Liver (tissue), 9 donors: Measurements from ENCODE around the gene MSI1. TPM values are rescaled to one million over a fixed set of nuclear protein-coding genes. Genes with fewer than 3 reads are reported as not detected.

Experiments
- DNase-seq: peaks from one replicate; pipeline ENCODE4 v3.0.0-alpha.2; 2017; ENCODE audit warnings: low spot score
- H3K27ac ChIP-seq, 2 donors: one replicate each; pipeline ENCODE4 v1.7.0; 2013; ENCODE audit warnings: inconsistent platforms in 2 of 2, low read length in 2 of 2, control low read depth in 1 of 2, low read depth in 1 of 2, mild to moderate bottlenecking in 1 of 2
- H3K27me3 ChIP-seq, 4 donors: one replicate each; pipeline versions ENCODE4 v1.6.1 to v1.7.0; 2013; ENCODE audit warnings: low read length in 3 of 4, inconsistent platforms in 1 of 4, mild to moderate bottlenecking in 1 of 4, moderate library complexity in 1 of 4; ENCODE audit not compliant: control insufficient read depth in 4 of 4, insufficient read depth in 4 of 4
- H3K36me3 ChIP-seq, 4 donors: one replicate each; pipeline versions ENCODE4 v1.6.1 to v1.7.0; 2013; ENCODE audit warnings: low read length in 3 of 4, mild to moderate bottlenecking in 3 of 4, low read depth in 1 of 4, moderate library complexity in 1 of 4; ENCODE audit not compliant: control insufficient read depth in 4 of 4, insufficient read depth in 3 of 4
- H3K4me1 ChIP-seq, 4 donors: one replicate each; pipeline versions ENCODE4 v1.6.1 to v1.7.0; 2013; ENCODE audit warnings: low read length in 3 of 4, mild to moderate bottlenecking in 3 of 4, moderate library complexity in 1 of 4; ENCODE audit not compliant: control insufficient read depth in 4 of 4, insufficient read depth in 4 of 4
- H3K4me3 ChIP-seq, 3 donors: one replicate each; pipeline versions ENCODE4 v1.6.1 to v1.7.0; 2013; ENCODE audit warnings: low read length in 3 of 3, control low read depth in 1 of 3, low read depth in 1 of 3, mild to moderate bottlenecking in 1 of 3
- H3K9ac ChIP-seq, 2 donors: one replicate each; pipeline ENCODE4 v1.7.0; 2013; ENCODE audit warnings: low read length in 2 of 2, mild to moderate bottlenecking in 2 of 2, moderate library complexity in 2 of 2, control low read depth in 1 of 2, low read depth in 1 of 2
- H3K9me3 ChIP-seq, 4 donors: one replicate each; pipeline versions ENCODE4 v1.6.1 to v1.7.0; 2013; ENCODE audit warnings: low read length in 3 of 4; ENCODE audit not compliant: control insufficient read depth in 4 of 4
- EGR1 ChIP-seq, 2 donors: IDR thresholded peaks; 2 replicates each; pipeline ENCODE4 v1.6.1; 2016 to 2018; ENCODE audit warnings: antibody characterized with exemption in 2 of 2, low read depth in 2 of 2
- FOXA2 ChIP-seq: IDR thresholded peaks from 2 replicates; pipeline ENCODE4 v1.6.1; 2016; ENCODE audit warnings: antibody characterized with exemption
- GABPA ChIP-seq, 2 donors: IDR thresholded peaks in 1 of 2; conservative IDR thresholded peaks in 1 of 2; 2 replicates each; pipeline ENCODE4 v1.6.1; 2016; ENCODE audit warnings: antibody characterized with exemption in 2 of 2, mild to moderate bottlenecking in 1 of 2, moderate library complexity in 1 of 2
- HNF4G ChIP-seq: IDR thresholded peaks from 2 replicates; pipeline ENCODE4 v1.6.1; 2016; ENCODE audit warnings: antibody characterized with exemption
- JUND ChIP-seq, 2 donors: IDR thresholded peaks; 2 replicates each; pipeline ENCODE4 v1.6.1; 2016; ENCODE audit warnings: antibody characterized with exemption in 2 of 2
- NR2F2 ChIP-seq: IDR thresholded peaks from 2 replicates; pipeline ENCODE4 v1.6.1; 2016; ENCODE audit warnings: antibody characterized with exemption
- REST ChIP-seq: IDR thresholded peaks from 2 replicates; pipeline ENCODE4 v1.6.1; 2016; ENCODE audit warnings: antibody characterized with exemption, mild to moderate bottlenecking
- RXRA ChIP-seq, 2 donors: IDR thresholded peaks; 2 replicates each; pipeline ENCODE4 v1.6.1; 2017 to 2018; ENCODE audit warnings: antibody characterized with exemption in 2 of 2, mild to moderate bottlenecking in 1 of 2
- SP1 ChIP-seq: IDR thresholded peaks from 2 replicates; pipeline ENCODE4 v1.6.1; 2018; ENCODE audit warnings: antibody characterized with exemption, mild to moderate bottlenecking
- TAF1 ChIP-seq: conservative IDR thresholded peaks from 2 replicates; pipeline ENCODE4 v1.6.1; 2016; ENCODE audit warnings: antibody characterized with exemption, mild to moderate bottlenecking
- YY1 ChIP-seq: IDR thresholded peaks from 2 replicates; pipeline ENCODE4 v1.6.1; 2016; ENCODE audit warnings: antibody characterized with exemption, mild to moderate bottlenecking
- ZBTB33 ChIP-seq: IDR thresholded peaks from 2 replicates; pipeline ENCODE4 v1.6.1; 2016; ENCODE audit warnings: antibody characterized with exemption
- WGBS: extraction: QIAGEN DNeasy Blood & Tissue Kit; methylation state at CpG from one replicate; pipeline ENCODE4 v1.1.7; 2013; 5-methylcytosine and 5-hydroxymethylcytosine counted together
- polyA plus RNA-seq, 2 donors: library from polyadenylated mRNA; stranded (reverse) in 1 of 2; unstranded in 1 of 2; fragments of 200-250 nt in 1 of 2; fragments of >200 nt in 1 of 2; fragmentation: Nextera tagmentation in 1 of 2; extraction: Ambion mirVana in 1 of 2; gene quantifications; one replicate each; pipeline versions ENCODE4 v1.2.1 to v1.2.3, GENCODE V29; 2013 to 2015
- total RNA-seq, 2 donors: library from RNA; depleted of rRNA; stranded (reverse); fragments of >200 nt; gene quantifications; one replicate each; pipeline ENCODE4 v1.2.3, GENCODE V29; 2014
- TF ChIP-seq, protein P1 (sequence below): IDR thresholded peaks from 2 replicates; pipeline ENCODE4 v1.6.1; 2016; ENCODE audit warnings: antibody characterized with exemption
- TF ChIP-seq, protein P2 (sequence below): IDR thresholded peaks from 2 replicates; pipeline ENCODE4 v1.6.1; 2016; ENCODE audit warnings: antibody characterized with exemption
- TF ChIP-seq, protein P3 (sequence below): fragments of 150-350 bp; IDR thresholded peaks from 2 replicates; pipeline ENCODE4 v1.5.1; 2017; ENCODE audit warnings: improper control_type of control experiment, low read depth, low read length; ENCODE audit not compliant: missing input control
- donor health status: healthy.
- donor health status: healthy.
- donor health status: healthy.
- donor health status: healthy.
- donor health status: healthy.

MSI1 gene
- total and polyA plus RNA-seq, 4 donors, result 0.13 to 1.2 TPM; not detected in 2

- H3K27me3 ChIP-seq, result peaks cover 0 to 5% (median under 1%) of the 10 kb centered on the region in 4 donors
- peaks cover 0 to 3% (median 0%) of the 10 kb centered on the region in 4 donors for H3K4me1 ChIP-seq
- WGBS, result 59% methylated on average over 5 of the region's 5 CpGs
- H3K9ac ChIP-seq, result no peak overlapping the region
- H3K36me3 ChIP-seq, result no peaks in the 10 kb centered on the region
- TF ChIP-seq, protein P1, sequence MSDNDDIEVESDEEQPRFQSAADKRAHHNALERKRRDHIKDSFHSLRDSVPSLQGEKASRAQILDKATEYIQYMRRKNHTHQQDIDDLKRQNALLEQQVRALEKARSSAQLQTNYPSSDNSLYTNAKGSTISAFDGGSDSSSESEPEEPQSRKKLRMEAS, result no peak
- TF ChIP-seq JUND (IDR thresholded peaks at IDR 0.05), result no peak
- TF ChIP-seq, protein P2, sequence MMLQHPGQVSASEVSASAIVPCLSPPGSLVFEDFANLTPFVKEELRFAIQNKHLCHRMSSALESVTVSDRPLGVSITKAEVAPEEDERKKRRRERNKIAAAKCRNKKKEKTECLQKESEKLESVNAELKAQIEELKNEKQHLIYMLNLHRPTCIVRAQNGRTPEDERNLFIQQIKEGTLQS, result no peak
- TF ChIP-seq, protein P3, sequence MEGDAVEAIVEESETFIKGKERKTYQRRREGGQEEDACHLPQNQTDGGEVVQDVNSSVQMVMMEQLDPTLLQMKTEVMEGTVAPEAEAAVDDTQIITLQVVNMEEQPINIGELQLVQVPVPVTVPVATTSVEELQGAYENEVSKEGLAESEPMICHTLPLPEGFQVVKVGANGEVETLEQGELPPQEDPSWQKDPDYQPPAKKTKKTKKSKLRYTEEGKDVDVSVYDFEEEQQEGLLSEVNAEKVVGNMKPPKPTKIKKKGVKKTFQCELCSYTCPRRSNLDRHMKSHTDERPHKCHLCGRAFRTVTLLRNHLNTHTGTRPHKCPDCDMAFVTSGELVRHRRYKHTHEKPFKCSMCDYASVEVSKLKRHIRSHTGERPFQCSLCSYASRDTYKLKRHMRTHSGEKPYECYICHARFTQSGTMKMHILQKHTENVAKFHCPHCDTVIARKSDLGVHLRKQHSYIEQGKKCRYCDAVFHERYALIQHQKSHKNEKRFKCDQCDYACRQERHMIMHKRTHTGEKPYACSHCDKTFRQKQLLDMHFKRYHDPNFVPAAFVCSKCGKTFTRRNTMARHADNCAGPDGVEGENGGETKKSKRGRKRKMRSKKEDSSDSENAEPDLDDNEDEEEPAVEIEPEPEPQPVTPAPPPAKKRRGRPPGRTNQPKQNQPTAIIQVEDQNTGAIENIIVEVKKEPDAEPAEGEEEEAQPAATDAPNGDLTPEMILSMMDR, result no peak
- no peak for TF ChIP-seq RXRA (IDR thresholded peaks at IDR 0.05)
- no peak for TF ChIP-seq SP1
- no peak for TF ChIP-seq HNF4G
- no peaks in the 10 kb centered on the region for H3K9me3 ChIP-seq
- no peak for DNase-seq
- H3K4me3 ChIP-seq, result no peak overlapping the region
- H3K27ac ChIP-seq, result no peak overlapping the region
These were observed 8.1 kb upstream of the MSI1 start for GRCh38 chr12:120376934-120377572.

GRCh38 chr12:120376416-120376815 is 7.5 kb upstream of the MSI1 start:
- no peaks in the 10 kb centered on the region for H3K9me3 ChIP-seq
- TF ChIP-seq TAF1 (no peak), ZBTB33 (no peak), YY1 (no peak), REST (no peak), HNF4G (no peak), GABPA (IDR thresholded peaks at IDR 0.05 in 1 of 2, conservative IDR thresholded peaks at IDR 0.05 in 1 of 2) (no peak), FOXA2 (no peak), EGR1 (IDR thresholded peaks at IDR 0.05; ENCODE audit: low read depth in 2 of 2) (no peak), JUND (IDR thresholded peaks at IDR 0.05) (no peak), NR2F2 (no peak)
- TF ChIP-seq, protein P2, result no peak
- TF ChIP-seq, protein P3, result no peak
- TF ChIP-seq, protein P1, result no peak
- no peak overlapping the region for H3K4me3 ChIP-seq
- DNase-seq, result no peak
- 90% methylated on average over 5 of the region's 5 CpGs for WGBS
- H3K27ac ChIP-seq, result no peak overlapping the region
- no peak overlapping the region for H3K9ac ChIP-seq
- H3K4me1 ChIP-seq, result no peaks in the 10 kb centered on the region
- peaks cover 0 to 5% (median 0%) of the 10 kb centered on the region in 4 donors for H3K27me3 ChIP-seq
- H3K36me3 ChIP-seq, result no peaks in the 10 kb centered on the region
